HFF-Myc (cell line): ENCODE measurements around the gene ARHGAP42.

ENCODE experiments used
- DNase-seq: peaks from one replicate; pipeline ENCODE4 v3.0.0-alpha.2; 2011; ENCODE audit warnings: low read depth; ENCODE audit errors: extremely low read depth
- H3K4me3 ChIP-seq: replicated peaks from 2 replicates; pipeline ENCODE4 v1.5.1; 2011; ENCODE audit warnings: low read depth, mild to moderate bottlenecking, control low read depth, low read length
- CTCF ChIP-seq: IDR thresholded peaks from 2 replicates; pipeline ENCODE4 v1.5.1; 2012; ENCODE audit warnings: mild to moderate bottlenecking, low read depth, low read length, control low read depth; ENCODE audit errors: missing control alignments

The ARHGAP42 gene

GRCh38 chr11:100869328-100869727 is 182.2 kb downstream of the ARHGAP42 start:
- no peak for TF ChIP-seq CTCF
- no peak for DNase-seq
- no peak overlapping the region for H3K4me3 ChIP-seq

- no peak overlapping the region for H3K4me3 ChIP-seq
- no peak for TF ChIP-seq CTCF
- no peak for DNase-seq
These were observed 183.1 kb downstream of the ARHGAP42 start for GRCh38 chr11:100870138-100870537.

DNA sequence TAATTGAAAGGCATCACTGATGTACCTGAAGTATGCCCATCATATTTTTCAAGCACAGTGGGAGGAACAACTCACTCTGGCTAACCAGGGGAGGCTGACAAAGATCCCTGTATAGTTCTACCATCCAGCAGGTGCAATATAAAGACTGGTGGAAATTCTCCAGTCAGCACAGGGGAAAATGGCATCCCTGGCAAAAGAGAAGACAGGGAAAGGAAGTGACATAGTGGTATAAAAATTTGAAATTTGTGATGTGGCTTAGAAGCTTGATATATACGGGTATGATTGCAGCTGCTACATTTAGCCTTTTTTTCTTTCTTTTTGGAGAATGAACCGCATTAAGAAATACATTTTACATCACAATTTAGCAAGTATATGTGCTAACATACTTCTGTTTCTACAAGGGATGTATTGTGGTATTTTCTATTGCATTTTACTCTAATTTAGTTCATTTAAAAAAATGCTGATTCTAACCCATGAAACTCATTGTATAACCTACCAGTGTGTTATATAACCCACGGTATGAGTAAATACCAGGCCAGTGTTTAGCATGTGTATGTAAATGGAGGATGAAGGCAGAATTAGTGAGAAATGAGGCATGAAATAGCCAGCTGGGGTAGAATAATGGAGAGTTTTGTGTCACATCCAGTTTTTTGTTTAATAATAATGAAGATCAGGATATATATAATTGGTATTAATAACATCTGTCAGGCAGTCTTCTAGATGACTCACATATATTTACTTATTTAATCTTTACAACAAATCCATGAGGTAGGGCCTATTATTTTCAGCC is 186.1 kb downstream of the ARHGAP42 start:
- no peak for TF ChIP-seq CTCF
- H3K4me3 ChIP-seq = no peak overlapping the region
- DNase-seq = no peak

- no peak for TF ChIP-seq CTCF
- DNase-seq = no peak
- H3K4me3 ChIP-seq = no peak overlapping the region
These were observed 187.1 kb downstream of the ARHGAP42 start for GRCh38 chr11:100874203-100874602.

DNA sequence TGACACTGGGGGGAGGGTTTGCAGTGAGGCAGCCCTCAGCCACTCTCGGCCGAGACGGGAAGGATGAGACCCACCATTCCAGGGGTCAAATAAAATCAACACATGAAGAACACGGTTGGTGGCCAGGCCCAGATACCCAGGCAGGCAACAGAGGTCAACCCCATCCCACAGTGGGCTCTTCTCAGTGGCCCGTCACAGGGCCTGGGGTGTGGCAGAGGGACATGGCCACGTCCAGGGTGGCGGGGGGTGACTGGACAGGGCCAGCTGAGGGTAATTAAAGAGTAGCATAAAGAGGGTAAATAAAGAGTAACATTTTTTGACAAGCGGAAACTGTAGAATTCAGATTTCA is 188.4 kb downstream of the ARHGAP42 start:
- DNase-seq = no peak
- H3K4me3 ChIP-seq = no peak overlapping the region
- no peak for TF ChIP-seq CTCF

- peak; percentile 89 for DNase-seq
- H3K4me3 ChIP-seq = no peak overlapping the region
- TF ChIP-seq CTCF = no peak
These were observed 189.9 kb downstream of the ARHGAP42 start for GRCh38 chr11:100876815-100877520.
